Esophagus squamous epithelium (tissue), 5 donors: ENCODE data around the gene TIAM2. TPM values are rescaled to one million over a fixed set of nuclear protein-coding genes. Genes with fewer than 3 reads are reported as not detected.
"Not testable (repeated sequence)": the region's sequence is repeated elsewhere in the genome, so short reads cannot be mapped to it uniquely, and the experiment has no call there.

Experiments used
- DNase-seq: peaks from one replicate; lab custom pipeline; 2025; lab: John Stamatoyannopoulos, UW
- H3K27ac ChIP-seq, 4 donors: fragments of 200-600 bp; sonication (generic); one replicate each; pipeline ENCODE4 v1.5.1; 2016 to 2019; ENCODE audit warnings: mild to moderate bottlenecking in 1 of 4
- H3K27me3 ChIP-seq, 4 donors: fragments of 200-600 bp; sonication (generic); 1 replicate in 3 of 4; 2 replicates in 1 of 4; pipeline versions ENCODE4 v1.5.1 to v1.6.0; 2017 to 2021; ENCODE audit warnings: antibody characterized with exemption in 1 of 4
- H3K36me3 ChIP-seq, 3 donors: fragments of 200-600 bp; sonication (generic); one replicate each; pipeline ENCODE4 v1.5.1; 2016 to 2019
- H3K4me1 ChIP-seq, 3 donors: fragments of 200-600 bp; sonication (generic); one replicate each; pipeline ENCODE4 v1.5.1; 2017 to 2019
- H3K4me3 ChIP-seq, 4 donors: fragments of 200-600 bp; sonication (generic); 1 replicate in 3 of 4; 2 replicates in 1 of 4; pipeline ENCODE4 v1.5.1; 2016 to 2019; ENCODE audit warnings: mild to moderate bottlenecking in 2 of 4, moderate library complexity in 1 of 4
- H3K9me3 ChIP-seq, 3 donors: fragments of 200-600 bp; sonication (generic); one replicate each; pipeline ENCODE4 v1.5.1; 2016 to 2019
- CTCF ChIP-seq, 6 experiments: fragments of 450-650 bp in 4 of 6; fragments of 200-600 bp in 2 of 6; sonication (generic) in 2 of 6; IDR thresholded peaks; one replicate each; pipeline ENCODE4 v1.5.1; 2016 to 2019; ENCODE audit warnings: antibody characterized with exemption in 6 of 6, mild to moderate bottlenecking in 4 of 6, moderate library complexity in 4 of 6
- POLR2A ChIP-seq, 4 donors: fragments of 450-650 bp; IDR thresholded peaks; one replicate each; pipeline ENCODE4 v1.6.1; 2017; ENCODE audit warnings: antibody characterized with exemption in 4 of 4, mild to moderate bottlenecking in 4 of 4, moderate library complexity in 3 of 4
- WGBS, 2 donors: methylation state at CpG; one replicate each; pipeline ENCODE4 v1.1.5; 2018; 5-methylcytosine and 5-hydroxymethylcytosine counted together
- intact Hi-C: fragments of 100-400 bp; cut with DNase I; formaldehyde crosslinking; loops from one replicate; pipeline ENCODE4 v1.15.0; 2022
- total RNA-seq, 4 donors: library from RNA; depleted of rRNA; stranded (reverse); fragments of >200 nt; gene quantifications; one replicate each; pipeline ENCODE4 v1.1.0, GENCODE V29; 2016
- donor health status: DM: yes; HTN: yes; CAD: no.

Gene TIAM2
- total RNA-seq, 4 donors from 2014 or later, result 2.3 to 10.3 (median 5.6) TPM

GRCh38 chr6:155224618-155225017, 229.5 kb downstream of the TIAM2 start:
- H3K27me3 ChIP-seq, result no peaks in the 10 kb centered on the region
- no peak for DNase-seq
- TF ChIP-seq CTCF (IDR thresholded peaks at IDR 0.05) (no peak), POLR2A (IDR thresholded peaks at IDR 0.05) (no peak)
- H3K27ac ChIP-seq, result no peak overlapping the region
- H3K4me3 ChIP-seq, result no peak overlapping the region
- 77 to 82% methylated on average over 7 of the region's 7 CpGs for WGBS, 2 donors
- intact Hi-C loops, result no loop called here
- peaks cover 7 to 34% (median 7%) of the 10 kb centered on the region in 3 donors for H3K4me1 ChIP-seq
- no peaks in the 10 kb centered on the region for H3K9me3 ChIP-seq
- no peaks in the 10 kb centered on the region for H3K36me3 ChIP-seq

- no peaks in the 10 kb centered on the region for H3K27me3 ChIP-seq
- no peak overlapping the region for H3K27ac ChIP-seq
- no peak for TF ChIP-seq CTCF (IDR thresholded peaks at IDR 0.05)
- H3K36me3 ChIP-seq, result no peaks in the 10 kb centered on the region
- peaks cover 0 to 23% (median 4%) of the 10 kb centered on the region in 3 donors for H3K4me1 ChIP-seq
- no peak overlapping the region for H3K4me3 ChIP-seq
- intact Hi-C loops, result no loop called here
- 94 to 100% methylated on average over 4 of the region's 4 CpGs for WGBS, 2 donors
- DNase-seq, result no peak
- H3K9me3 ChIP-seq, result no peaks in the 10 kb centered on the region
These were observed 231.9 kb downstream of the TIAM2 start for GRCh38 chr6:155227046-155227445.

GRCh38 chr6:155228546-155229166, 233.5 kb downstream of the TIAM2 start:
- Histone ChIP-seq H3K27ac (peak overlapping the region in 3 of 4 donors; percentile 28 to 70 (median 60)), H3K9me3 (no peaks in the 10 kb centered on the region), H3K4me1 (peaks cover 0 to 22% (median 4%) of the 10 kb centered on the region in 3 donors), H3K36me3 (no peaks in the 10 kb centered on the region), H3K4me3 (peak overlapping the region in 2 of 4 donors; percentile 1 to 4), H3K27me3 (no peaks in the 10 kb centered on the region)
- no peak for DNase-seq
- TF ChIP-seq CTCF (IDR thresholded peaks at IDR 0.05), result no peak
- TF ChIP-seq POLR2A (IDR thresholded peaks at IDR 0.05), result no peak
- intact Hi-C loops, result no loop called here
- WGBS, 2 donors, result 40 to 51% methylated on average over 8 to 12 of the region's 13 CpGs

GRCh38 chr6:155230975-155231374, 235.9 kb downstream of the TIAM2 start:
- 57 to 86% methylated on average over 1 to 4 of the region's 4 CpGs for WGBS, 2 donors
- H3K27ac ChIP-seq, DNase-seq, H3K9me3 ChIP-seq, H3K27me3 ChIP-seq, H3K36me3 ChIP-seq, H3K4me3 ChIP-seq, intact Hi-C loops: not testable (repeated sequence)
- H3K4me1 ChIP-seq, result peaks cover 0 to 19% (median 4%) of the 10 kb centered on the region in 3 donors

- Histone ChIP-seq H3K9me3 (no peaks in the 10 kb centered on the region), H3K36me3 (no peaks in the 10 kb centered on the region), H3K27ac (peak overlapping the region in 1 of 4 donors; percentile 59), H3K4me1 (peaks cover 0 to 15% (median 4%) of the 10 kb centered on the region in 3 donors), H3K27me3 (no peaks in the 10 kb centered on the region), H3K4me3 (no peak overlapping the region)
- intact Hi-C loops, result no loop called here
- no peak for DNase-seq
- TF ChIP-seq CTCF (IDR thresholded peaks at IDR 0.05), result no peak
- TF ChIP-seq POLR2A (IDR thresholded peaks at IDR 0.05), result no peak
- 55 to 92% methylated on average over 5 of the region's 6 CpGs for WGBS, 2 donors
These were observed 237.7 kb downstream of the TIAM2 start for GRCh38 chr6:155232848-155233247.
